GM21526 (cell line): ENCODE measurements around the gene INSR.
"Not testable (repeated sequence)": the region's sequence is repeated elsewhere in the genome, so short reads cannot be mapped to it uniquely, and the experiment has no call there.

Source experiments
- ATAC-seq: cut with Tn5 transposase; IDR thresholded peaks from one replicate; pipeline ENCODE4 v1.9.1; 2021; ENCODE audit warnings: moderate library complexity; ENCODE audit not compliant: unreplicated experiment, low FRiP score

Gene INSR

GRCh38 chr19:7226739-7227138 is 67.5 kb downstream of the INSR start:
- no peak for ATAC-seq

GRCh38 chr19:7225741-7226140 is 68.5 kb downstream of the INSR start:
- no peak for ATAC-seq

GRCh38 chr19:7224995-7225394 is 69.2 kb downstream of the INSR start:
- no peak for ATAC-seq

GRCh38 chr19:7224209-7224686 is 70.0 kb downstream of the INSR start:
- ATAC-seq: no peak

GRCh38 chr19:7223429-7223828 is 70.8 kb downstream of the INSR start:
- no peak for ATAC-seq

DNA sequence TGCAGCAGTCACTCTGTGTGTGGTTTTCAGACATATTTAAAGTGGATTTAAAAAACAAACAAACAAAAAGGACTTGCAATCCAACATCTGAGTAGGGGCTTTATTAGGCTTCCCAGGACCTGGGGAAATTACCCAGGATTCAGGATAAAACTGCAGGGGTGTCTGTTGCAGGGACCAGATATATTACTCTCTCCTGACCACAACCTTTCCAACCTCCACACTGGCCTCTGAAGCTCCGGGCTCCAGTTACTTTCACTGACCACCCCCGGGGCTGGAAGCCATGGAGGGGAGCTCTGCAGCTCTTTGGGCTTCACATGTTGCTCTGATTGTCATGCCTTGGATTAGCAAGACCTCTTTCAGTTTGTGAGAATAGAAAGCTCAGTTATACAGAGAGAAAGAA is 75.2 kb downstream of the INSR start:
- ATAC-seq: no peak

DNA sequence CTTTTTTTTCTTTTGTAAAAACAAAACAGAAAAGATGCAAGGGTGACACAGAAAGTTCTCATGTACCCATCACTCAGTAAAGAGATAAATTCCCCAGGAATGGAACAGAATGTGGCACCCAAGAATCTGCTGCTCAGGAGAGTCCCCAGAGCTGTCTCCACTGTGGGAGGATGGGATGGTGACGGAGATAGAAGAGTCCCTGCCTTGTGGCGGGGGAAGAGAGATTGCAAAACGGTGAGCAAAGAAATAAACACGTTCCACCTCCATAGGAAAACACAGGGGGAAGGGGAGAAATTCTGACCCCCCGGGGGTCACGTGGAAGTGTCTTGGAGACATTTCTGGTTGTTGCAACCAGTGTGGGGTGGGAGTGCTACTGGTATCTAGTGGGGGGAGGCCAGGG is 76.4 kb downstream of the INSR start:
- ATAC-seq: no peak

GRCh38 chr19:7216373-7216902 is 77.8 kb downstream of the INSR start:
- no peak for ATAC-seq

DNA sequence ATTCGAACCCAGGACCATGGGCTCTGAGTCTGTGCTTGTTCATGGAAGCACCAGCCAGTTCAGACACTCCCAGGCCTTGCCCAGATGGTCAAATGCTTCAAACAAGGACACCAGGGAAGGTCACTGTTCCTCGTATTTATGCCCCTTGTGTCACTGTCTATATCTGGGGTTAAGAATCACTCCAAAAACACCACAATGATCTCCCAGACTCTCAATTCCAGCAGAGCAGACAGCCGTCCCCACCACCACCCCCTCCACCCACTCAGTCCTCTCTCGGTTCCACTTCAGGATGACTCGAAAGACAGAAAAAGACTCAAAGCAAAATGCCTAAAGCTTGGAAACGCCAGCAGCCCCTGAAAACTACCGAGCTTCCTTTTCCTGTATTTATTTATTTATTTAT is 79.0 kb downstream of the INSR start:
- ATAC-seq: no peak

DNA sequence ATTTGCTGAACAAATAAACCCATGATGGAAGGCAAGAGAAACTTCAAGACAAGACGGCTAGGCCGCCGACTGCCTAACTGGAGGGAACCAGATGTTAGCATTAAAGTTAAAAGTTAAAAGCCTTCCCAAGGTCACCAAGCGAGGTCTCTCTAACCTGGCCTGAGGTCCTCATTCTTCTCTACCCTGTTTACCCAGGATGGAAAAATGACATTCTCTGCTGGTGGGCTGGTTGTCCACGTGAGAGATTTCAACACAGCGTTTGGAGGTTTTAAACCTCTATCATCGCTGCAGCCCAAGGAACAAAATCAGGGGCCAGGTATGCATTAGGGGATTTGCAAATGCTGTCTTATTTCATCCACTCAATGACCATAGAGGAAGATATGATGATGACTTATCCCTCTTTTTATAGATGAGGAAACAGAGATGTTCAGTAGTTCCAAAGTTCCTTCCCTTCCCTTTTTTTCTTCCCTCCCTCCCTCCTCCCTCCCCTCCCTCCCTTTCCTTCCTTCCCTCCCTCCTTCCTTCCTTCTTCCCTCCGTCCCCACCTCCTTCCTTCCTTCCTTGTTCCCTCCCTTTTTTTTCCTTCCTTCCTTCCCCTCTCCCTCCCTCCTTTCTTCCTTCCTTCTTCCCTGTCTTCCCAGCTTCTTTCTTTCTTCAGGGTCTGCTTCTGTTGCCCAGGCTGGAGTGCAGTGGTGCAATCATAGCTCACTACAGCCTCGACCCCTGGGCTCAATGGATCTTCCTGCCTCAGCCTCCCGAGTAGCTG is 79.7 kb downstream of the INSR start:
- no peak for ATAC-seq

DNA sequence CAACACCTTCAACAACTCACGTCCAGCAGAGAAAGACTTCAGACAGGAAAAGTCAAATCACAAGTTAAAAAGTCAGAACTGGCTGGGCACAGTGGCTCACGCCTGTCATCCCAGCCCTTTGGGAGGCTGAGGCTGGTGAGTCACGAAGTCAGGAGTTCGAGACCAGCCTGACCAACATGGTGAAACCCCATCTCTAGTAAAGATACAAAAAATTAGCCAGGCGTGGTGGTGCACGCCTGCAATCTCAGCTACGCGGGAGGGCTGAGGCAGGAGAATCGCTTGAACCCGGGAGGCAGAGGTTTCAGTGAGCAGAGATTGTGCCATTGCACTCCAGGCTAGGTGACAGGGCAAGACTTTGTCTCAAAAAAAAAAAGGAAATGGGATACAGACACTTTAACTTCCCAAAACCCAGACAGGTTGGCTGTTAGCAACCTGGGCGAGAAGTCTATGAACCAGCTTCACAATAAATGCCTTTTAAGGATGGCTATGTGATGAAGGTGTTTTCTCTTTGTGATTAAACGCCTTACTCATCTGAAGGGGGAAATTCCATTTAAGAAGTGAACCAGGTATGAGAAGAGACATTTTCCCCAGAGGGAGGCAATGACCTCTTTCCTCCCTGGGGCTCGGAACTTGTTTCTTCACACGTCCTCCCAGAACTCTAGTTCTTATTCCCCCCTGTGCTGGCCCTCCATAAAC is 80.4 kb downstream of the INSR start:
- no peak for ATAC-seq

GRCh38 chr19:7211191-7211951 is 82.8 kb downstream of the INSR start:
- no peak for ATAC-seq

GRCh38 chr19:7210359-7210758 is 83.9 kb downstream of the INSR start:
- ATAC-seq: no peak

GRCh38 chr19:7209597-7210325 is 84.5 kb downstream of the INSR start:
- ATAC-seq: not testable (repeated sequence)

DNA sequence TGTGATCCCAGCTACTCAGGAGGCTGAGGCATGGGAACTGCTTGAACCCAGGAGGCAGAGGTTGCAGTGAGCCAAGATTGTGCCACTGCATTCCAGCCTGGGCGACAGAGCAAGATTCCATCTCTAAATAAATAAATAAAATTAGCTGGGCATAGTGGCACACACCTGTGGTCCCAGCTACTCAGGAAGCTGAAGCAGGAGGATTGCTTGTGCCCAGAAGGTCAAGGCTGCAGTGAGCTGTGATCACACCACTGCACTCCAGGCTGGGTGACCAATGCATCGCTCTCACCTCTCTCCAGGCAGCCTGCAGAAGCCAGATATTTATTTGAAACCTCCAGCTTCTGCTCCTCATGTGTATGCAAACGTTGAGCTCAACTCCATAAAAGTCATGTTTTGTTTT is 85.2 kb downstream of the INSR start:
- not testable (repeated sequence) for ATAC-seq

GRCh38 chr19:7203332-7203731 is 90.9 kb downstream of the INSR start:
- no peak for ATAC-seq

DNA sequence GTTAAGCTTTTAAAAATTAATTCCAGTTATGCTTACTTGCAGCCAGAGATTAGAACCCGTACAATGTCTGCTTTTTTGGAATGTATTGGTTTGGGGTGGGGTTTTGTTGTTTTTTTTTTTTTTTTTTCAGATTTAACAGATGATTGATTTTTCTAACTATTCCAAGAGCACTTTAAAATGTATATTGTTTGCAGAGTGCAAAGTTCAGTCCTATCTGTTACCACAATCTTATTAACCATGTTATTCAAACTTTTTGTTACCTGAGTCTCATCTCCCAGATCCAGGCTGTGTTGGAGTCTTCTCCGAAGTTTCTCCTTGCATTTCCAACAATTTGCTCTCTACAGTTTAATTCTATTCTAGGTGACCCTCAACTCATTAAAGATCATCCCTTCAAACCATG is 91.3 kb downstream of the INSR start:
- no peak for ATAC-seq

- no peak for ATAC-seq
These were observed 93.5 kb downstream of the INSR start for GRCh38 chr19:7200736-7201135.

DNA sequence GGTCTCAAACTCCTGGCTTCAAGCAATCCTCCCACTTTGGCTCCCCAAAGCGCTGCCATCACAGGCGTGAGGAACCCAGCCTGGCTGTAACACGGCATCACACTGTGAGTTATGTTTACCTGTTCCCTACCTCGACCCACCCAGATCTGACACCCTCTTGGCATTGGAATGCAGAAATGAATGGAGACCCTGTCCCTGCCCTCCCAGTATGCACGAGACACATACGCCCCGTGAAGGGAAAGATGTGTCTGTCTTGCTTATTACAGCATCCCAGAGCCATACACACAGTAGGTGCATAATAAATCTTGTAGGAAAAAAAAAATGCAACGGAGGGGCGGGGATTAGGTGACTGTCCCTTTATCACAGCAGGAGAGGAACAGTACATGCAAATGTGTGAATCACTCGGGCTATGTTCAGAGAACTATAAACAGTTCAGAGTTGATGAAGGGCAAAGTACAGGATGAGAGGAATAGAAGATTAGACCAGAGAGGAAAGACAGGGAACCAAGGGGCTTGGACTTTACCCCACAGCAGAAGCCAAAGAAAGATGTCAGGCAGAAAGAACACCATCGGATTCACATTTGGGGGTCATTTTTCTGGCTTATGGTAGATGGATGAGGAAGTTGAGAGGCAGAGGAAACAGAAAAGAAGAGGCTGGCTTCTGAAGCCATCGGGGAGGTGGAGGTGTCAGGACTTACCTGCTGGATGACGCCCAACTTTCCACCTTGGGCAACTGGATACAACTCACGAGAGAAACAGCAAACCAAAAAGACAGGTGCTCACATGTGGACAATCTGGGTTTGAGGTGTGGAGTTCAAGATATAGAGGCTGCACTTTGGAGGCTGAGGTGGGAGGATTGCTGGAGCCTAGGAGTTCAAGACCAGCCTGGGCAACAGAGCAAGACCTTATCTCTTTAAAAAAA is 94.3 kb downstream of the INSR start:
- no peak for ATAC-seq
